Measurements from ENCODE around the gene GNA12. TPM values are rescaled to one million over a fixed set of nuclear protein-coding genes. Genes with fewer than 3 reads are reported as not detected.
A peak's percentile ranks its signal among the peaks of the same experiment; 100 is the strongest.

The GNA12 gene
- total and polyA plus RNA-seq, 9 of the 15 experiments (the other 6 are each of a cell fraction or from before 2014, with no cell fraction given) = 0.65 to 32.7 (median 9.6) TPM

DNA sequence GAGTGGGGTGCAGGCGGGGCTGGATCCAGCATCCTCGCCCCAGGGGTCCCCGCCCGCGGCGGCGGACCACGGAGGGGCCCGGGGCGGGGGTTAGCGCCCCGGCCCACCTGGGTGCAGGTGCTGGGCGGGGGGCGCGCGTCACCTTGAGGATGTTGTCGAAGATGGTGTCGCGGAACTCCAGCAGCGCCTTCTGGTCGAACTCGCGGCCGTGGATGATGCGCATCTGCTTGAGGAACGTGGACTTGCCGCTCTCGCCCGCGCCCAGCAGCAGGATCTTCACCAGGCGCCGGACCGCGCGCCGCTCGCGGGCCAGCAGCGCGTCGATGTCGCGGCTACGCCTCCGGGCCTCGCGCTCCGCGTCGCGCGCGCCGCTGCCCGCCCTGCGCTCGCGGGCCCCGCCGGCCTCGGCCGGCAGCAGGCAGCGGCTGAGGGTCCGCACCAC lies 376 bp downstream of the GNA12 start:
- WGBS (ENCODE audit: insufficient coverage, low coverage, missing lambda C conversion rate) = under 1% methylated on average over 43 of the region's 64 CpGs
- CTCF ChIA-PET (ENCODE audit: low intra/inter-chr PET ratio) = no interaction called here
- Histone ChIP-seq H3K9me3 (replicated peaks; ENCODE audit: control insufficient read depth, insufficient read depth, low read depth, low read length) (no peaks in the 10 kb centered on the region), H3K79me2 (ENCODE audit: control insufficient read depth, insufficient read depth, low read length) (peaks cover 11% of the 10 kb centered on the region), H3K4me2 (ENCODE audit: insufficient read depth, low read length) (peak overlapping the region; percentile 77), H3K9ac (ENCODE audit: insufficient read depth in 1 of 2, low read depth in 2 of 2, low read length in 2 of 2) (peak overlapping the region; percentile 50 to 96; a peak in 3 of 4 replicates), H3K9me1 (ENCODE audit: control insufficient read depth, insufficient read depth, low read length) (no peaks in the 10 kb centered on the region), H3K4me1 (replicated peaks in 1 of 2; ENCODE audit: control insufficient read depth in 2 of 2, insufficient read depth in 2 of 2, low read length in 2 of 2) (peaks cover 9 to 13% of the 10 kb centered on the region in 2 experiments; a peak in 4 of 5 replicates), H3K4me3 (peak overlapping the region; percentile 50), H4K20me1 (replicated peaks; ENCODE audit: control insufficient read depth, insufficient read depth, low read length) (no peaks in the 10 kb centered on the region), H3K27me3 (ENCODE audit: control insufficient read depth in 2 of 2, insufficient read depth in 2 of 2, low read length in 2 of 2) (no peaks in the 10 kb centered on the region), H2AFZ (ENCODE audit: low read depth, low read length) (peak overlapping the region; percentile 71), H3K36me3 (ENCODE audit: control insufficient read depth, insufficient read depth, low read length) (0 out of 3 replicates have a peak, but pooled peaks cover 7% of the 10 kb centered on the region), H3K27ac (ENCODE audit: extremely low read depth, low read depth, low read length) (no peak overlapping the region; the same call in 2 of the 3 replicates)
- no TSS peak for BruUV-seq (replicated peaks)
- peak; percentile 4; the same call in 1 of the 3 replicates for ATAC-seq
- in situ Hi-C loops (cut with MboI) (no loop called here), intact Hi-C loops (cut with micrococcal nuclease) (loop anchor here (10.0 kb wide), 1 partner anchor 89 kb away; no protein-coding TSS in a partner anchor)
- TF ChIP-seq PCBP1 (IDR thresholded peaks at IDR 0.05; ENCODE audit: low read depth, low read length, poor library complexity, severe bottlenecking) (peak; percentile 14), MYC (IDR thresholded peaks at IDR 0.05; ENCODE audit: low read depth, low read length) (peak; percentile 33; the same call in 1 of the 2 replicates), MYC (CRISPR knock-in tag; IDR thresholded peaks at IDR 0.05; ENCODE audit: borderline replicate concordance, low read depth) (no peak), ZBTB7A (IDR thresholded peaks at IDR 0.05; ENCODE audit: borderline replicate concordance, control insufficient read depth, low read depth, low read length) (peak; percentile 26; the same call in 1 of the 2 replicates), HNRNPLL (IDR thresholded peaks at IDR 0.05; ENCODE audit: low read depth, low read length, poor library complexity, severe bottlenecking) (peak; percentile 8), RBFOX2 (IDR thresholded peaks at IDR 0.05; ENCODE audit: low read depth, low read length) (0 out of 2 replicates have a peak, but pooled peaks have one; percentile 13), L3MBTL2 (IDR thresholded peaks at IDR 0.05) (0 out of 2 replicates have a peak, but pooled peaks have one; percentile 39), GATAD2B (IDR thresholded peaks at IDR 0.05; ENCODE audit: borderline replicate concordance) (0 out of 2 replicates have a peak, but pooled peaks have one; percentile 75), TEAD2 (tag; IDR thresholded peaks at IDR 0.05) (no peak), SMAD4 (CRISPR knock-in tag; conservative IDR thresholded peaks at IDR 0.05) (0 out of 2 replicates have a peak, but pooled peaks have one; percentile 11), KDM5B (IDR thresholded peaks at IDR 0.05; ENCODE audit: insufficient replicate concordance, low read depth, low read length) (peak; percentile 57), RB1 (IDR thresholded peaks at IDR 0.05; ENCODE audit: low read depth) (peak; percentile 36; the same call in 1 of the 2 replicates), POLR2H (tag; IDR thresholded peaks at IDR 0.05; ENCODE audit: low read depth) (no peak)
- TF ChIP-seq, protein P1, sequence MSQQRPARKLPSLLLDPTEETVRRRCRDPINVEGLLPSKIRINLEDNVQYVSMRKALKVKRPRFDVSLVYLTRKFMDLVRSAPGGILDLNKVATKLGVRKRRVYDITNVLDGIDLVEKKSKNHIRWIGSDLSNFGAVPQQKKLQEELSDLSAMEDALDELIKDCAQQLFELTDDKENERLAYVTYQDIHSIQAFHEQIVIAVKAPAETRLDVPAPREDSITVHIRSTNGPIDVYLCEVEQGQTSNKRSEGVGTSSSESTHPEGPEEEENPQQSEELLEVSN (IDR thresholded peaks at IDR 0.05; ENCODE audit: borderline replicate concordance in 1 of 2, extremely low read depth in 1 of 2, insufficient read depth in 1 of 2, insufficient read length in 1 of 2, low read depth in 1 of 2, low read length in 1 of 2, poor library complexity in 1 of 2, severe bottlenecking in 1 of 2) = peak; percentile 78 to 82
- TF ChIP-seq, protein P2, sequence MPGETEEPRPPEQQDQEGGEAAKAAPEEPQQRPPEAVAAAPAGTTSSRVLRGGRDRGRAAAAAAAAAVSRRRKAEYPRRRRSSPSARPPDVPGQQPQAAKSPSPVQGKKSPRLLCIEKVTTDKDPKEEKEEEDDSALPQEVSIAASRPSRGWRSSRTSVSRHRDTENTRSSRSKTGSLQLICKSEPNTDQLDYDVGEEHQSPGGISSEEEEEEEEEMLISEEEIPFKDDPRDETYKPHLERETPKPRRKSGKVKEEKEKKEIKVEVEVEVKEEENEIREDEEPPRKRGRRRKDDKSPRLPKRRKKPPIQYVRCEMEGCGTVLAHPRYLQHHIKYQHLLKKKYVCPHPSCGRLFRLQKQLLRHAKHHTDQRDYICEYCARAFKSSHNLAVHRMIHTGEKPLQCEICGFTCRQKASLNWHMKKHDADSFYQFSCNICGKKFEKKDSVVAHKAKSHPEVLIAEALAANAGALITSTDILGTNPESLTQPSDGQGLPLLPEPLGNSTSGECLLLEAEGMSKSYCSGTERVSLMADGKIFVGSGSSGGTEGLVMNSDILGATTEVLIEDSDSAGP (CRISPR knock-in tag; IDR thresholded peaks at IDR 0.05) = no peak
- peak in 3 of 4 experiments; percentile 38 to 43 (median 42) for DNase-seq (ENCODE audit: extremely low read depth in 1 of 4, low spot score in 3 of 4)
- FAIRE-seq = no peak
- POLR2A ChIA-PET = interaction anchor here (0.7 kb wide), 1 partner anchor 83 kb away, joined by 5 read pairs; no protein-coding TSS in a partner anchor

Data from K562 (cell line).